Trophoblast cell (in vitro differentiated cells and primary cell): ENCODE data around the gene SLC39A9.

ENCODE experiments used
- DNase-seq, 2 donors: peaks; one replicate each; pipeline ENCODE4 v3.0.0-alpha.2; 2016
- H2AFZ ChIP-seq: 2 replicates; pipeline ENCODE4 v1.6.1; 2013; ENCODE audit warnings: low read length, moderate library complexity, mild to moderate bottlenecking; ENCODE audit not compliant: insufficient read depth, poor library complexity
- H2AK5ac ChIP-seq: 2 replicates; pipeline ENCODE4 v1.6.1; 2013; ENCODE audit warnings: mild to moderate bottlenecking, low read length
- H2BK120ac ChIP-seq: 2 replicates; pipeline ENCODE4 v1.6.1; 2013; ENCODE audit warnings: low read length, mild to moderate bottlenecking, moderate library complexity; ENCODE audit not compliant: insufficient read depth, poor library complexity
- H2BK12ac ChIP-seq: 2 replicates; pipeline ENCODE4 v1.6.1; 2013; ENCODE audit warnings: mild to moderate bottlenecking, low read length, moderate library complexity
- H2BK5ac ChIP-seq: 2 replicates; pipeline ENCODE4 v1.6.1; 2013; ENCODE audit warnings: low read length, low read depth, moderate library complexity, mild to moderate bottlenecking; ENCODE audit not compliant: poor library complexity
- H3K14ac ChIP-seq: 2 replicates; pipeline ENCODE4 v1.6.1; 2013; ENCODE audit warnings: mild to moderate bottlenecking, low read length
- H3K18ac ChIP-seq: 2 replicates; pipeline ENCODE4 v1.6.1; 2013; ENCODE audit warnings: mild to moderate bottlenecking, low read length
- H3K23ac ChIP-seq: 2 replicates; pipeline ENCODE4 v1.6.1; 2013; ENCODE audit warnings: low read length
- H3K27ac ChIP-seq: 2 replicates; pipeline ENCODE4 v1.5.1; 2013; ENCODE audit warnings: low read depth, mild to moderate bottlenecking, inconsistent platforms, low read length, moderate library complexity
- H3K27me3 ChIP-seq: 2 replicates; pipeline ENCODE4 v1.6.1; 2013; ENCODE audit warnings: inconsistent platforms, mild to moderate bottlenecking, low read length, moderate library complexity; ENCODE audit not compliant: insufficient read depth
- H3K36me3 ChIP-seq, 2 experiments: 1 replicate in 1 of 2; 2 replicates in 1 of 2; pipeline ENCODE4 v1.6.1; 2013; ENCODE audit warnings: low read length in 2 of 2, mild to moderate bottlenecking in 2 of 2, moderate library complexity in 1 of 2; ENCODE audit not compliant: insufficient read depth in 2 of 2, control insufficient read depth in 1 of 2
- H3K4ac ChIP-seq: 2 replicates; pipeline ENCODE4 v1.6.1; 2013; ENCODE audit warnings: low read depth, mild to moderate bottlenecking, low read length, moderate library complexity
- H3K4me1 ChIP-seq, 2 experiments: 1 replicate in 1 of 2; 2 replicates in 1 of 2; pipeline ENCODE4 v1.6.1; 2013; ENCODE audit warnings: low read length in 2 of 2, mild to moderate bottlenecking in 2 of 2, moderate library complexity in 1 of 2; ENCODE audit not compliant: insufficient read depth in 2 of 2, control insufficient read depth in 1 of 2
- H3K4me2 ChIP-seq: 2 replicates; pipeline ENCODE4 v1.6.1; 2013; ENCODE audit warnings: inconsistent platforms, mild to moderate bottlenecking, low read length, moderate library complexity
- H3K4me3 ChIP-seq: 2 replicates; pipeline ENCODE4 v1.5.1; 2013; ENCODE audit warnings: mild to moderate bottlenecking, low read depth, low read length, inconsistent platforms
- H3K79me1 ChIP-seq: one replicate; pipeline ENCODE4 v1.6.1; 2013; ENCODE audit warnings: low read length
- H3K79me2 ChIP-seq: 2 replicates; pipeline ENCODE4 v1.6.1; 2013; ENCODE audit warnings: low read length, mild to moderate bottlenecking; ENCODE audit not compliant: control insufficient read depth, insufficient read depth, poor library complexity
- H3K9ac ChIP-seq: 2 replicates; pipeline ENCODE4 v1.6.1; 2013; ENCODE audit warnings: mild to moderate bottlenecking, low read length
- H3K9me3 ChIP-seq: 2 replicates; pipeline ENCODE4 v1.6.1; 2013; ENCODE audit warnings: low read depth, mild to moderate bottlenecking, control low read depth, inconsistent platforms, low read length; ENCODE audit not compliant: insufficient read depth
- H4K12ac ChIP-seq: 2 replicates; pipeline ENCODE4 v1.6.1; 2013; ENCODE audit warnings: low read depth, mild to moderate bottlenecking, low read length, moderate library complexity
- H4K8ac ChIP-seq: 2 replicates; pipeline ENCODE4 v1.6.1; 2013; ENCODE audit warnings: low read depth, mild to moderate bottlenecking, low read length, moderate library complexity
- H4K91ac ChIP-seq: one replicate; pipeline ENCODE4 v1.6.1; 2013; ENCODE audit warnings: low read depth, mild to moderate bottlenecking, low read length, moderate library complexity
- WGBS: extraction: QIAGEN DNeasy Blood & Tissue Kit; methylation state at CpG from one replicate; pipeline ENCODE4 v1.1.7; 2013; ENCODE audit warnings: missing lambda C conversion rate; ENCODE audit not compliant: insufficient read length, insufficient coverage; ENCODE audit errors: extremely low coverage; 5-methylcytosine and 5-hydroxymethylcytosine counted together

The SLC39A9 gene

DNA sequence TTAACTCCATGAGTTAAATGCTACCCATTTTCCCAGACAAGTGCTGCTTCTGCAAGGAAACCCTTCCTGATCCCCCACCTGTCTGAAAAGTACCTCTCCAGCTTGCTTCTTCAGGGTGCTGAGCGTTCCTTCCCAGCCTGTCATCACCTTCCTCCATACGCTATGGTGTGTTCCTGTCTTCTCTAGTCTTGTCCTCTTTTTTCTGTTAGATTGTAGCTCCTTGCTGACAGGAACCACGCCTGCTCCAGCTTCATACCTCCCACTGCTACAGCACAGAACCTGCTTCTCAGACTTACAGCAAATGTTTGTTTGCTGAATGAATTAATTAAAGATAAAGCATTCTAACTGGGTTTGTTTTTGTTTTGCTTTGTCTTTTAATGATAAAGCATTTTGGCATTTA, 39.5 kb upstream of the SLC39A9 start:
- Histone ChIP-seq H3K4me2 (no peak overlapping the region), H3K36me3 (no peaks in the 10 kb centered on the region), H3K27ac (no peak overlapping the region), H4K91ac (no peak overlapping the region), H3K4me1 (peaks cover 11 to 13% of the 10 kb centered on the region in 2 experiments), H4K8ac (no peak overlapping the region), H3K9ac (no peak overlapping the region), H3K14ac (no peak overlapping the region), H3K4ac (no peak overlapping the region), H3K4me3 (no peak overlapping the region), H3K27me3 (no peaks in the 10 kb centered on the region), H2AFZ (no peak overlapping the region), H3K79me2 (no peaks in the 10 kb centered on the region), H2AK5ac (no peak overlapping the region), H3K9me3 (peaks cover 2% of the 10 kb centered on the region), H3K79me1 (peaks cover 3% of the 10 kb centered on the region), H4K12ac (no peak overlapping the region), H3K18ac (no peak overlapping the region), H2BK120ac (no peak overlapping the region), H2BK12ac (no peak overlapping the region), H2BK5ac (no peak overlapping the region), H3K23ac (no peak overlapping the region)
- no CpG with 5 or more reads among the region's 3 CpGs for WGBS
- no peak for DNase-seq

DNA sequence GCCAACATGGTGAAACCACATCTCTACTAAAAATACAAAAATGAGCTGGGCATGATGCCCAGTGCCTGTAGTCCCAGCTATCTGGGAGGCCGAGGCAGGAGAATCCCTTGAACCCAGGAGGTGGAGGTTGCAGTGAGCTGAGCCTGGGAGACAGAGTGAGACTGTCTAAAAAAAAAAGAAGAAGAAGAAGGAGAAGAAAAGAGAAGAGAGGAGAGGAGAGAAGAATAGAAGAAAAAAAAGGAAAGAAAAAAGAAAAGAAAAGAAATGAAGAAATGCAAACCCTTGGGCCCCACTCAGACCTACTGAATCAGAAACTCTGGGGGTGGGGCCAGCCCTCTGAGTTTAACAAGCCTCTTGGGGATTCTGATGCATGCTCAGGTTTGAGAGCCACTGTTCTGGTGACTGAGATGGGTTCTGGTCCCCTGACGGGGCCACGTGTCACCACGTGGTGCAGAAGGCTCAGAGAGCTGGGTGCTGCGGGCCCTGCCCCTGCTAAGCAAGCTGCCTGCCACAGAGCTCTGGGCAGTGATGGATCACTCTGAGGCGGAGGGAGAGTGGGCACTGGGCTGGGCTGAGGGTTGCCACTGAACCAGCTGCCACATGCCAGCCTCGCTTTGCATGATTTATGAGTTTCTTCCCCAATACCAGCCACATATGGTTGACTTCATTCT, 37.9 kb upstream of the SLC39A9 start:
- Histone ChIP-seq H2AFZ (no peak overlapping the region), H3K4me1 (peaks cover 11 to 13% of the 10 kb centered on the region in 2 experiments), H3K4me3 (no peak overlapping the region), H3K9me3 (peaks cover 2% of the 10 kb centered on the region), H2BK120ac (no peak overlapping the region), H3K36me3 (no peaks in the 10 kb centered on the region), H3K4ac (no peak overlapping the region), H3K4me2 (no peak overlapping the region), H3K14ac (no peak overlapping the region), H3K23ac (no peak overlapping the region), H2BK12ac (no peak overlapping the region), H3K27me3 (no peaks in the 10 kb centered on the region), H3K18ac (no peak overlapping the region), H4K8ac (no peak overlapping the region), H3K79me2 (no peaks in the 10 kb centered on the region), H4K91ac (no peak overlapping the region), H2BK5ac (no peak overlapping the region), H4K12ac (no peak overlapping the region), H3K27ac (no peak overlapping the region), H3K9ac (no peak overlapping the region), H3K79me1 (peaks cover 3% of the 10 kb centered on the region), H2AK5ac (no peak overlapping the region)
- no peak for DNase-seq
- no CpG with 5 or more reads among the region's 7 CpGs for WGBS

DNA sequence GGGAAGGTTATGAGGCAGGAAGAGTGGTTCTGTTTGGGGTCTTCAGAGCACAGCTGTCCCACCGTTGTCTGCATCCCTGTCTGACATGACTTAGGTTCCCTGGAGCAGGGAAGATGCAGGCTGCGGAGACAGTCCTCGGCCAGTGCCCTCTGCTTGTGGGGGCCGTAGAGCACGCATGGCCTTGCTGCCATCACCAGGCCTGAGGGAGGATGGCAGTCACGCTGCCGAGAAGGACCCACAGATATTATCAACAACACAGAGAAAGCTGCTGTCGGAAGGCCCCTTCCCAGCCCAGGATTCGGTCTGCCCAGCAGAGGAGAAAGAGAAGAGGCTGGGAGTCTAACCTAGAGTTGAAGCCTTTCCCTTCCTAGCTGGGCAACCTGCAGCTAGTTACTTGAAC, 35.4 kb upstream of the SLC39A9 start:
- Histone ChIP-seq H3K23ac (no peak overlapping the region), H3K4ac (no peak overlapping the region), H3K4me3 (no peak overlapping the region), H4K91ac (no peak overlapping the region), H3K9ac (no peak overlapping the region), H3K4me1 (peaks cover under 1 to 1% of the 10 kb centered on the region in 2 experiments), H3K9me3 (peaks cover 2% of the 10 kb centered on the region), H2BK5ac (no peak overlapping the region), H4K8ac (no peak overlapping the region), H3K27me3 (no peaks in the 10 kb centered on the region), H3K4me2 (no peak overlapping the region), H3K36me3 (no peaks in the 10 kb centered on the region), H3K79me1 (peaks cover 2% of the 10 kb centered on the region), H2AFZ (no peak overlapping the region), H3K79me2 (no peaks in the 10 kb centered on the region), H3K14ac (no peak overlapping the region), H4K12ac (no peak overlapping the region), H3K27ac (no peak overlapping the region), H2BK12ac (no peak overlapping the region), H2AK5ac (no peak overlapping the region), H2BK120ac (no peak overlapping the region), H3K18ac (no peak overlapping the region)
- WGBS, result no CpG with 5 or more reads among the region's 9 CpGs
- no peak for DNase-seq

DNA sequence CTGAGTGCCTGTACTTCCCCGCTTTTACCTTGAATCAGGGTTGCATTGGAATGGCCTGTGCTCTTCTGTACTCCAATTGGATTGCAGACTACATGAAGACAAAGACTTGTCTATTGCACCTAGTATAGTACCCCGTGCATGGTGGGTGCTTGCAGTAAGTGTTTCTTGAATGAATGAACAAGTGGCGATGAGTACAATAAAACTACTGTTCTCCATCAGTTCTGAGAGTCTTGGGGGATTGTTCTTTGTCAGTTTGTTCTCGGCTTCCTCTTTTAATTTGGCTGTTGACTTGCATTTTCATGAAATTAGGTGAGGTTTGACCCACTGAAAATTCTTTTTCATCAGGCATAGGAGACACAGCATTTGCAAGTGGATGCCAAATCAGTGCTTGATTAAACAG, 34.5 kb upstream of the SLC39A9 start:
- H3K4me1 ChIP-seq, result no peaks in the 10 kb centered on the region
- no peak overlapping the region for H2BK5ac ChIP-seq
- no peak overlapping the region for H3K14ac ChIP-seq
- no peaks in the 10 kb centered on the region for H3K27me3 ChIP-seq
- no peak overlapping the region for H4K91ac ChIP-seq
- H2AK5ac ChIP-seq, result no peak overlapping the region
- no peak overlapping the region for H2BK12ac ChIP-seq
- H4K12ac ChIP-seq, result no peak overlapping the region
- H3K23ac ChIP-seq, result no peak overlapping the region
- H2AFZ ChIP-seq, result no peak overlapping the region
- H3K9me3 ChIP-seq, result no peaks in the 10 kb centered on the region
- no peaks in the 10 kb centered on the region for H3K79me2 ChIP-seq
- no peak overlapping the region for H3K18ac ChIP-seq
- H3K4me3 ChIP-seq, result no peak overlapping the region
- no peak overlapping the region for H4K8ac ChIP-seq
- no CpG with 5 or more reads among the region's 4 CpGs for WGBS
- no peak overlapping the region for H3K4me2 ChIP-seq
- DNase-seq, result no peak
- H3K36me3 ChIP-seq, result no peaks in the 10 kb centered on the region
- no peaks in the 10 kb centered on the region for H3K79me1 ChIP-seq
- H2BK120ac ChIP-seq, result no peak overlapping the region
- no peak overlapping the region for H3K27ac ChIP-seq
- H3K9ac ChIP-seq, result no peak overlapping the region
- H3K4ac ChIP-seq, result no peak overlapping the region
